OCI-M1 (cell line): ENCODE results near the gene KRTAP13-2.

Experiments
- DNase-seq: peaks from one replicate; lab custom pipeline; 2025; lab: John Stamatoyannopoulos, UW

Gene KRTAP13-2

GRCh38 chr21:30372139-30372770 lies at the start of gene KRTAP13-2:
Gene KRTAP13-2 (minus strand): TSS chr21:30372271. CDS start chr21:30372213, 58 bp downstream.
- no peak for DNase-seq

- DNase-seq = no peak
Observed at GRCh38 chr21:30415993-30416392, 43.9 kb upstream of the KRTAP13-2 start.

- DNase-seq = peak; percentile 83
Observed at GRCh38 chr21:30408782-30409494, 36.9 kb upstream of the KRTAP13-2 start.

- no peak for DNase-seq
Observed at GRCh38 chr21:30395731-30396130, 23.7 kb upstream of the KRTAP13-2 start, which contains the start of gene KRTAP13-1. Gene KRTAP13-1 (plus strand): TSS chr21:30396031. CDS start chr21:30396087, 56 bp downstream.

GRCh38 chr21:30391492-30392025 lies 19.5 kb upstream of the KRTAP13-2 start:
- no peak for DNase-seq

- no peak for DNase-seq
Observed at GRCh38 chr21:30382201-30382600, 10.1 kb upstream of the KRTAP13-2 start.

GRCh38 chr21:30355906-30356305 lies 16.2 kb downstream of the KRTAP13-2 start:
- DNase-seq = no peak

GRCh38 chr21:30354308-30355005 lies 17.6 kb downstream of the KRTAP13-2 start:
- DNase-seq = no peak

GRCh38 chr21:30351534-30351933 lies 20.5 kb downstream of the KRTAP13-2 start:
- DNase-seq = no peak

- no peak for DNase-seq
Observed at GRCh38 chr21:30349572-30349971, 22.5 kb downstream of the KRTAP13-2 start.

GRCh38 chr21:30348506-30348905 lies 23.6 kb downstream of the KRTAP13-2 start, which contains the start of gene KRTAP23-1:
Gene KRTAP23-1 (minus strand): TSS chr21:30348606. CDS start chr21:30348606, 0 bp downstream.
- no peak for DNase-seq

- DNase-seq = no peak
Observed at GRCh38 chr21:30345014-30345413, 27.1 kb downstream of the KRTAP13-2 start.

- DNase-seq = peak; percentile 64
Observed at GRCh38 chr21:30340714-30341573, 31.1 kb downstream of the KRTAP13-2 start.

- no peak for DNase-seq
Observed at GRCh38 chr21:30338717-30339116, 33.4 kb downstream of the KRTAP13-2 start.

GRCh38 chr21:30337772-30338171 lies 34.3 kb downstream of the KRTAP13-2 start:
- DNase-seq = no peak

- DNase-seq = no peak
Observed at GRCh38 chr21:30337276-30337744, 34.8 kb downstream of the KRTAP13-2 start, which contains the start of gene KRTAP27-1. Gene KRTAP27-1 (minus strand): TSS chr21:30337694. CDS start chr21:30337668, 26 bp downstream.

- no peak for DNase-seq
Observed at GRCh38 chr21:30336596-30336995, 35.5 kb downstream of the KRTAP13-2 start.

- no peak for DNase-seq
Observed at GRCh38 chr21:30333736-30334135, 38.3 kb downstream of the KRTAP13-2 start.

GRCh38 chr21:30332681-30333080 lies 39.4 kb downstream of the KRTAP13-2 start:
- no peak for DNase-seq

GRCh38 chr21:30329203-30329875 lies 42.7 kb downstream of the KRTAP13-2 start:
- DNase-seq = no peak

- DNase-seq = no peak
Observed at GRCh38 chr21:30326390-30326789, 45.7 kb downstream of the KRTAP13-2 start.
